PFSK-1 (cell line): ENCODE measurements around the gene ERGIC1.
A peak's percentile ranks its signal among the peaks of the same experiment; 100 is the strongest.

ENCODE experiments used
- POLR2AphosphoS5 ChIP-seq: IDR thresholded peaks from 2 replicates; pipeline ENCODE4 v1.6.1; 2012; ENCODE audit warnings: low read depth, mild to moderate bottlenecking, control low read depth, low read length, moderate library complexity
- REST ChIP-seq, 2 experiments: IDR thresholded peaks; 2 replicates each; pipeline versions ENCODE4 v1.6.1 to v1.8.0; 2011 to 2012; ENCODE audit warnings: low read depth in 2 of 2, low read length in 2 of 2, control low read depth in 1 of 2, inconsistent platforms in 1 of 2, mild to moderate bottlenecking in 1 of 2, moderate library complexity in 1 of 2; ENCODE audit not compliant: insufficient read depth in 1 of 2
- SIN3A ChIP-seq: IDR thresholded peaks from 2 replicates; pipeline ENCODE4 v1.6.1; 2012; ENCODE audit warnings: mild to moderate bottlenecking, low read length, moderate library complexity, borderline replicate concordance; ENCODE audit not compliant: insufficient read depth

- TF ChIP-seq POLR2AphosphoS5 (peak; percentile 64), REST (IDR thresholded peaks at IDR 0.05; ENCODE audit: insufficient read depth in 1 of 2, low read depth in 2 of 2, low read length in 2 of 2) (no peak; a peak in 1 of 4 replicates), SIN3A (peak; percentile 10; the same call in 1 of the 2 replicates)
These were observed 53.0 kb downstream of the ERGIC1 start for GRCh38 chr5:172886974-172887501.
